Testis (tissue), 5 donors: ENCODE measurements around the gene PTH2. TPM values are rescaled to one million over a fixed set of nuclear protein-coding genes. Genes with fewer than 3 reads are reported as not detected.

ENCODE experiments used
- DNase-seq: peaks from one replicate; pipeline ENCODE4 v3.0.0-alpha.2; 2019
- H3K27ac ChIP-seq, 2 donors: fragments of 200-600 bp; sonication (generic); one replicate each; pipeline ENCODE4 v1.5.1; 2019
- H3K27me3 ChIP-seq: fragments of 200-600 bp; sonication (generic); one replicate; pipeline ENCODE4 v1.5.1; 2019
- H3K36me3 ChIP-seq: fragments of 200-600 bp; sonication (generic); one replicate; pipeline ENCODE4 v1.5.1; 2017; ENCODE audit warnings: low read depth; ENCODE audit errors: missing control alignments
- H3K4me1 ChIP-seq: fragments of 200-600 bp; sonication (generic); one replicate; pipeline ENCODE4 v1.5.1; 2019
- H3K4me3 ChIP-seq, 2 donors: fragments of 200-600 bp; sonication (generic); one replicate each; pipeline ENCODE4 v1.5.1; 2017 to 2019
- H3K9me3 ChIP-seq: fragments of 200-600 bp; sonication (generic); one replicate; pipeline ENCODE4 v1.5.1; 2017
- CTCF ChIP-seq, 3 experiments: fragments of 450-650 bp in 2 of 3; fragments of 200-600 bp in 1 of 3; sonication (generic) in 1 of 3; IDR thresholded peaks; one replicate each; pipeline ENCODE4 v1.5.1; 2016 to 2019; ENCODE audit warnings: antibody characterized with exemption in 3 of 3, mild to moderate bottlenecking in 2 of 3, moderate library complexity in 1 of 3
- POLR2A ChIP-seq: fragments of 450-650 bp; IDR thresholded peaks from one replicate; pipeline ENCODE4 v1.6.1; 2017; ENCODE audit warnings: antibody characterized with exemption, mild to moderate bottlenecking, moderate library complexity
- WGBS, 2 donors: methylation state at CpG; one replicate each; pipeline ENCODE4 v1.1.5; 2018; 5-methylcytosine and 5-hydroxymethylcytosine counted together
- intact Hi-C: fragments of 100-400 bp; cut with DNase I; formaldehyde crosslinking; loops from one replicate; pipeline ENCODE4 v1.15.1; 2023; ENCODE audit warnings: low total_unique reads
- long read RNA-seq, 2 donors: transcript quantifications; one replicate each; lab custom pipeline, GENCODE V29; 2026
- polyA plus RNA-seq: library from polyadenylated mRNA; stranded (reverse); fragments of 350-450 nt; fragmentation: Illumina TruSeq; extraction: RNeasy Lipid Tissue Mini Kit (QIAGEN cat#74804); gene quantifications from one replicate; pipeline ENCODE4 v1.2.3, GENCODE V29; 2014; ENCODE audit warnings: low read depth, low replicate concordance; ENCODE audit not compliant: insufficient read depth
- total RNA-seq, 2 donors: library from RNA; depleted of rRNA; stranded (reverse); fragments of >200 nt; gene quantifications; one replicate each; pipeline ENCODE4 v1.2.3, GENCODE V29; 2016

PTH2 gene, protein sequence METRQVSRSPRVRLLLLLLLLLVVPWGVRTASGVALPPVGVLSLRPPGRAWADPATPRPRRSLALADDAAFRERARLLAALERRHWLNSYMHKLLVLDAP
- total RNA-seq = not detected
- polyA plus RNA-seq = not detected
- long read RNA-seq, donor 1 = 0 reads
- long read RNA-seq, donor 2 = 0 reads

- TF ChIP-seq CTCF (IDR thresholded peaks at IDR 0.05) = no peak
- no peak for TF ChIP-seq POLR2A
- Histone ChIP-seq H3K27me3 (peaks cover 4% of the 10 kb centered on the region), H3K9me3 (no peaks in the 10 kb centered on the region), H3K4me1 (peaks cover 35% of the 10 kb centered on the region), H3K27ac (no peak within 1 kb of the TSS), H3K4me3 (peak within 1 kb of the TSS in 1 of 2 donors; percentile 10), H3K36me3 (no peaks in the 10 kb centered on the region)
- 5 to 6% methylated on average over 32 to 42 of the region's 42 CpGs for WGBS, 2 donors
- DNase-seq = no peak
- intact Hi-C loops = no loop called here
Observed at GRCh38 chr19:49423071-49423984, at the start of gene PTH2. TSS of gene PTH2 (minus strand) at chr19:49423441. CDS start at chr19:49423339, 102 bp downstream.

DNA sequence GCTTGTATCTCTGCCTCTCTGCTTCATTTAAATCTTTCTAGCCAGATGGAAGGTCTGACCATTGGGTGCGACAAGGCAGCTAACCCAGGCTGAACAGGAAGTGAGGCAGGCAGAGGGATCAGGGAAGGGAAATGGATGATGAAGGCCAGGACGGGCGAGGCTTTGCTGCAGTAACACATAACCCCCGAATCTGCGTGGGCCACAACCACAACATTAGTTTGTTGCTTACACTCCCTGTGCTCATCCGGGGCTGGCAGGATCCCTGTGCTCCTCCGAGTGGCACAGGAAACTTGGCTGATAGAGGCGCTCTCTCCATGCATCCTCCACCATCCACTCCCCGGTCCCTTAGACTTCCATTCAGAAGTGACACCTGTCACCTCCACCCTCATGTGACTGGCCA, 49.7 kb upstream of the PTH2 start:
- 78 to 83% methylated on average over 7 to 9 of the region's 9 CpGs for WGBS, 2 donors
- intact Hi-C loops = no loop called here
- Histone ChIP-seq H3K9me3 (no peaks in the 10 kb centered on the region), H3K27me3 (no peaks in the 10 kb centered on the region), H3K36me3 (no peaks in the 10 kb centered on the region), H3K27ac (no peak overlapping the region), H3K4me3 (no peak overlapping the region), H3K4me1 (peaks cover 13% of the 10 kb centered on the region)
- DNase-seq = no peak
- no peak for TF ChIP-seq POLR2A
- TF ChIP-seq CTCF (IDR thresholded peaks at IDR 0.05) = no peak

DNA sequence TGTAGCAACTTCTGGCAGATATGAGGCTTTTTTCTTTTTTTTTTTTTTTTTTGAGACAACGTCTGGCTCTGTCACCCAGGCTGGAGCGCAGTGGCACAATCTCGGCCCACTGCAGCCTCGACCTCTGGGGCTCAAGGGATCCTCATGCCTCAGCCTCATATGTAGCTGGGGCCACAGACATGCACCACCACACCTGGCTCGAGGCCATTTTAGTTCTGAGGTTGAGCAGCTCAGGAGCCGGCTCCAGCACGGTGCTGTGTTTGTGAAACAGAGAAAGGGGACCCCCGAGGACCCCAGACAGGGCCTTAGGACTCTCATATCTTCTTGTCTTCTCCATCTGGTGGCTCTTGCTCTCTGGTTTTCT, 47.4 kb upstream of the PTH2 start:
- peak overlapping the region in 1 of 2 donors; percentile 54 for H3K27ac ChIP-seq
- WGBS, 2 donors = 70 to 89% methylated on average over 3 to 8 of the region's 8 CpGs
- intact Hi-C loops = no loop called here
- H3K4me3 ChIP-seq = no peak overlapping the region
- H3K4me1 ChIP-seq = peaks cover 13% of the 10 kb centered on the region
- TF ChIP-seq POLR2A = no peak
- no peak for DNase-seq
- H3K27me3 ChIP-seq = no peaks in the 10 kb centered on the region
- no peaks in the 10 kb centered on the region for H3K36me3 ChIP-seq
- no peaks in the 10 kb centered on the region for H3K9me3 ChIP-seq

- Histone ChIP-seq H3K4me3 (no peak overlapping the region), H3K4me1 (peaks cover 13% of the 10 kb centered on the region), H3K36me3 (no peaks in the 10 kb centered on the region), H3K9me3 (no peaks in the 10 kb centered on the region), H3K27me3 (no peaks in the 10 kb centered on the region), H3K27ac (peak overlapping the region in 1 of 2 donors; percentile 64)
- intact Hi-C loops = no loop called here
- WGBS, 2 donors = 83 to 94% methylated on average over 13 to 25 of the region's 25 CpGs
- TF ChIP-seq CTCF (IDR thresholded peaks at IDR 0.05) = no peak
- no peak for TF ChIP-seq POLR2A
- no peak for DNase-seq
Observed at GRCh38 chr19:49469828-49470614, 46.8 kb upstream of the PTH2 start.
